Inflammatory macrophage treated with lipopolysaccharide for 1 hour (primary cell): Measurements from ENCODE around the gene LYPD6.
"Not testable (repeated sequence)": the region's sequence is repeated elsewhere in the genome, so short reads cannot be mapped to it uniquely, and the experiment has no call there.

Experiments
- DNase-seq, 2 donors: peaks; one replicate each; pipeline ENCODE4 v3.0.0-alpha.2; 2020 to 2022

LYPD6 gene

GRCh38 chr2:149330127-149331022 is at the start of gene LYPD6:
Gene LYPD6 (plus strand): TSS chr2:149330587. CDS start chr2:149437709, 107,122 bp downstream.
- peak in 1 of 2 donors; percentile 13 for DNase-seq

GRCh38 chr2:149281441-149281840 is 48.9 kb upstream of the LYPD6 start:
- no peak for DNase-seq

- DNase-seq: no peak
Measured at GRCh38 chr2:149290662-149291061, 39.7 kb upstream of the LYPD6 start.

- DNase-seq: no peak
Measured at GRCh38 chr2:149291881-149292280, 38.5 kb upstream of the LYPD6 start.

- DNase-seq: no peak
Measured at GRCh38 chr2:149296031-149296430, 34.4 kb upstream of the LYPD6 start.

- DNase-seq: no peak
Measured at GRCh38 chr2:149307014-149307413, 23.4 kb upstream of the LYPD6 start.

- DNase-seq: no peak
Measured at GRCh38 chr2:149310349-149310748, 20.0 kb upstream of the LYPD6 start.

- no peak for DNase-seq
Measured at GRCh38 chr2:149312039-149312438, 18.3 kb upstream of the LYPD6 start.

GRCh38 chr2:149313512-149313972 is 16.8 kb upstream of the LYPD6 start:
- peak; percentile 11 to 56 for DNase-seq

GRCh38 chr2:149314687-149315086 is 15.7 kb upstream of the LYPD6 start:
- no peak for DNase-seq

GRCh38 chr2:149315461-149315860 is 14.9 kb upstream of the LYPD6 start:
- DNase-seq: no peak

- not testable (repeated sequence) for DNase-seq
Measured at GRCh38 chr2:149318566-149318965, 11.8 kb upstream of the LYPD6 start.

- DNase-seq: no peak
Measured at GRCh38 chr2:149320362-149320761, 10.0 kb upstream of the LYPD6 start.

GRCh38 chr2:149329068-149329467 is 1.3 kb upstream of the LYPD6 start:
- DNase-seq: no peak

GRCh38 chr2:149329489-149330126 is 779 bp upstream of the LYPD6 start:
- no peak for DNase-seq

- DNase-seq: no peak
Measured at GRCh38 chr2:149331023-149331400, 625 bp downstream of the LYPD6 start.

GRCh38 chr2:149332364-149332763 is 2.0 kb downstream of the LYPD6 start:
- DNase-seq: no peak

- DNase-seq: no peak
Measured at GRCh38 chr2:149333636-149334035, 3.2 kb downstream of the LYPD6 start.

GRCh38 chr2:149334156-149334555 is 3.8 kb downstream of the LYPD6 start:
- no peak for DNase-seq

GRCh38 chr2:149339324-149339723 is 8.9 kb downstream of the LYPD6 start:
- DNase-seq: no peak

- DNase-seq: no peak
Measured at GRCh38 chr2:149342509-149342908, 12.1 kb downstream of the LYPD6 start.

- DNase-seq: no peak
Measured at GRCh38 chr2:149344105-149344504, 13.7 kb downstream of the LYPD6 start.

GRCh38 chr2:149346272-149346671 is 15.9 kb downstream of the LYPD6 start:
- DNase-seq: no peak

- no peak for DNase-seq
Measured at GRCh38 chr2:149348291-149348690, 17.9 kb downstream of the LYPD6 start.
